ENCODE data around the gene HACD3.
A peak's percentile ranks its signal among the peaks of the same experiment; 100 is the strongest.

Gene HACD3

GRCh38 chr15:65516997-65517865 lies 13.0 kb upstream of the HACD3 start, which contains the start of gene DPP8:
TSS of gene DPP8 (minus strand) at chr15:65517689. CDS start at chr15:65512553, 5,136 bp downstream.
- H3K27me3 ChIP-seq (replicated peaks; ENCODE audit: insufficient read depth, low read length) = no peaks in the 10 kb centered on the region
- H3K9me3 ChIP-seq (replicated peaks; ENCODE audit: insufficient read depth, low read length) = no peaks in the 10 kb centered on the region
- TF ChIP-seq, protein P1, sequence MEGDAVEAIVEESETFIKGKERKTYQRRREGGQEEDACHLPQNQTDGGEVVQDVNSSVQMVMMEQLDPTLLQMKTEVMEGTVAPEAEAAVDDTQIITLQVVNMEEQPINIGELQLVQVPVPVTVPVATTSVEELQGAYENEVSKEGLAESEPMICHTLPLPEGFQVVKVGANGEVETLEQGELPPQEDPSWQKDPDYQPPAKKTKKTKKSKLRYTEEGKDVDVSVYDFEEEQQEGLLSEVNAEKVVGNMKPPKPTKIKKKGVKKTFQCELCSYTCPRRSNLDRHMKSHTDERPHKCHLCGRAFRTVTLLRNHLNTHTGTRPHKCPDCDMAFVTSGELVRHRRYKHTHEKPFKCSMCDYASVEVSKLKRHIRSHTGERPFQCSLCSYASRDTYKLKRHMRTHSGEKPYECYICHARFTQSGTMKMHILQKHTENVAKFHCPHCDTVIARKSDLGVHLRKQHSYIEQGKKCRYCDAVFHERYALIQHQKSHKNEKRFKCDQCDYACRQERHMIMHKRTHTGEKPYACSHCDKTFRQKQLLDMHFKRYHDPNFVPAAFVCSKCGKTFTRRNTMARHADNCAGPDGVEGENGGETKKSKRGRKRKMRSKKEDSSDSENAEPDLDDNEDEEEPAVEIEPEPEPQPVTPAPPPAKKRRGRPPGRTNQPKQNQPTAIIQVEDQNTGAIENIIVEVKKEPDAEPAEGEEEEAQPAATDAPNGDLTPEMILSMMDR (IDR thresholded peaks at IDR 0.05; ENCODE audit: low read length) = peak; percentile 97
- TF ChIP-seq EZH2 (optimal IDR thresholded peaks at IDR 0.05; ENCODE audit: low read depth, low read length) (no peak), EZH2phosphoT487 (IDR thresholded peaks at IDR 0.05; ENCODE audit: low read length) (no peak)
- peak; percentile 97 for DNase-seq
- H3K4me2 ChIP-seq (ENCODE audit: low read depth, low read length) = peak within 1 kb of the TSS; percentile 83
- H3K4me3 ChIP-seq (ENCODE audit: low read length) = peak within 1 kb of the TSS; percentile 93
- H3K9me2 ChIP-seq (replicated peaks; ENCODE audit: insufficient read depth, low read length) = no peaks in the 10 kb centered on the region
- peak within 1 kb of the TSS; percentile 97 for H2AFZ ChIP-seq (ENCODE audit: low read length)
- H3K4me1 ChIP-seq (ENCODE audit: low read length) = peaks cover 12% of the 10 kb centered on the region; the same call in 1 of the 2 replicates
- H3K9ac ChIP-seq (ENCODE audit: low read length) = peak within 1 kb of the TSS; percentile 92
- H3K36me3 ChIP-seq (replicated peaks; ENCODE audit: insufficient read depth, low read length) = no peaks in the 10 kb centered on the region; the same call in 1 of the 2 replicates
- H3K79me2 ChIP-seq (ENCODE audit: low read length) = peaks cover 39% of the 10 kb centered on the region
- peaks cover 9% of the 10 kb centered on the region; the same call in 1 of the 2 replicates for H3F3A ChIP-seq (ENCODE audit: insufficient read depth, low read length)
- H4K20me1 ChIP-seq (ENCODE audit: insufficient read depth, low read length) = no peaks in the 10 kb centered on the region
- peak within 1 kb of the TSS; percentile 87 for H3K27ac ChIP-seq (ENCODE audit: low read length)

DNA sequence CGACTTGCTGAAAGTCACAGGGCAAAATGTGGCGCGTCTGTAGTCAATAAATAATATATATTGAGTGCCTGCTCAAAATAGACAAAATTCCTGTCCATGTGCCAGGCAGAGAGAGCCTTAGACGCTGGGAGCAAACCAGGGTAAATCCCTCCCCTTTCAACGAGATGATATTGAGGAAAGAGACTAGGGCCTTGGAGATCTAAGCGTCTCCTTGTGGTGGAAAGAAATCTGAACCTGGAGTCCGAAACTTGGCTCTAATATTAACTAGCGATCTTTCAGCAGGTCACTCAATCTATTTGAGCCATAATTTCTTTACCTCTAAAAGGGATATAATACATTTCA lies 12.4 kb upstream of the HACD3 start:
- Histone ChIP-seq H3K27ac (ENCODE audit: low read length) (no peak overlapping the region; the same call in 1 of the 2 replicates), H3K9ac (ENCODE audit: low read length) (peak overlapping the region; percentile 92; the same call in 1 of the 2 replicates), H3K4me3 (ENCODE audit: low read length) (peak overlapping the region; percentile 93; the same call in 1 of the 2 replicates), H4K20me1 (ENCODE audit: insufficient read depth, low read length) (no peaks in the 10 kb centered on the region), H3K36me3 (replicated peaks; ENCODE audit: insufficient read depth, low read length) (no peaks in the 10 kb centered on the region; the same call in 1 of the 2 replicates), H3K4me2 (ENCODE audit: low read depth, low read length) (peak overlapping the region; percentile 62), H3F3A (ENCODE audit: insufficient read depth, low read length) (peaks cover 9% of the 10 kb centered on the region; the same call in 1 of the 2 replicates), H3K27me3 (replicated peaks; ENCODE audit: insufficient read depth, low read length) (no peaks in the 10 kb centered on the region), H3K9me2 (replicated peaks; ENCODE audit: insufficient read depth, low read length) (no peaks in the 10 kb centered on the region), H3K9me3 (replicated peaks; ENCODE audit: insufficient read depth, low read length) (no peaks in the 10 kb centered on the region), H3K4me1 (ENCODE audit: low read length) (peaks cover 12% of the 10 kb centered on the region; the same call in 1 of the 2 replicates), H2AFZ (ENCODE audit: low read length) (peak overlapping the region; percentile 97), H3K79me2 (ENCODE audit: low read length) (peaks cover 37% of the 10 kb centered on the region)
- no peak for DNase-seq
- TF ChIP-seq EZH2phosphoT487 (IDR thresholded peaks at IDR 0.05; ENCODE audit: low read length) (no peak), EZH2 (optimal IDR thresholded peaks at IDR 0.05; ENCODE audit: low read depth, low read length) (no peak)
- TF ChIP-seq, protein P1 (IDR thresholded peaks at IDR 0.05; ENCODE audit: low read length) = no peak

- H3K36me3 ChIP-seq (replicated peaks; ENCODE audit: insufficient read depth, low read length) = no peaks in the 10 kb centered on the region; the same call in 1 of the 2 replicates
- H4K20me1 ChIP-seq (ENCODE audit: insufficient read depth, low read length) = no peaks in the 10 kb centered on the region
- no peak for TF ChIP-seq EZH2phosphoT487 (IDR thresholded peaks at IDR 0.05; ENCODE audit: low read length)
- TF ChIP-seq EZH2 (optimal IDR thresholded peaks at IDR 0.05; ENCODE audit: low read depth, low read length) = no peak
- TF ChIP-seq, protein P1 (IDR thresholded peaks at IDR 0.05; ENCODE audit: low read length) = no peak
- no peak for DNase-seq
- H3K27ac ChIP-seq (ENCODE audit: low read length) = no peak overlapping the region
- no peaks in the 10 kb centered on the region for H3K9me3 ChIP-seq (replicated peaks; ENCODE audit: insufficient read depth, low read length)
- peaks cover 9% of the 10 kb centered on the region; the same call in 1 of the 2 replicates for H3F3A ChIP-seq (ENCODE audit: insufficient read depth, low read length)
- peaks cover 35% of the 10 kb centered on the region for H3K79me2 ChIP-seq (ENCODE audit: low read length)
- H3K9ac ChIP-seq (ENCODE audit: low read length) = no peak overlapping the region
- no peaks in the 10 kb centered on the region for H3K27me3 ChIP-seq (replicated peaks; ENCODE audit: insufficient read depth, low read length)
- H3K4me1 ChIP-seq (ENCODE audit: low read length) = peaks cover 12% of the 10 kb centered on the region; the same call in 1 of the 2 replicates
- H2AFZ ChIP-seq (ENCODE audit: low read length) = no peak overlapping the region
- H3K4me2 ChIP-seq (ENCODE audit: low read depth, low read length) = no peak overlapping the region
- H3K4me3 ChIP-seq (ENCODE audit: low read length) = no peak overlapping the region
- no peaks in the 10 kb centered on the region for H3K9me2 ChIP-seq (replicated peaks; ENCODE audit: insufficient read depth, low read length)
These were observed 11.5 kb upstream of the HACD3 start for GRCh38 chr15:65518633-65519285.
